RKO (cell line): Measurements from ENCODE around the gene NCOA4.
A peak's percentile ranks its signal among the peaks of the same experiment; 100 is the strongest.
"Not testable (repeated sequence)": the region's sequence is repeated elsewhere in the genome, so short reads cannot be mapped to it uniquely, and the experiment has no call there.

Experiments
- DNase-seq: peaks from one replicate; pipeline ENCODE4 v3.0.0-alpha.2; 2016; ENCODE audit warnings: low spot score

The NCOA4 gene

DNA sequence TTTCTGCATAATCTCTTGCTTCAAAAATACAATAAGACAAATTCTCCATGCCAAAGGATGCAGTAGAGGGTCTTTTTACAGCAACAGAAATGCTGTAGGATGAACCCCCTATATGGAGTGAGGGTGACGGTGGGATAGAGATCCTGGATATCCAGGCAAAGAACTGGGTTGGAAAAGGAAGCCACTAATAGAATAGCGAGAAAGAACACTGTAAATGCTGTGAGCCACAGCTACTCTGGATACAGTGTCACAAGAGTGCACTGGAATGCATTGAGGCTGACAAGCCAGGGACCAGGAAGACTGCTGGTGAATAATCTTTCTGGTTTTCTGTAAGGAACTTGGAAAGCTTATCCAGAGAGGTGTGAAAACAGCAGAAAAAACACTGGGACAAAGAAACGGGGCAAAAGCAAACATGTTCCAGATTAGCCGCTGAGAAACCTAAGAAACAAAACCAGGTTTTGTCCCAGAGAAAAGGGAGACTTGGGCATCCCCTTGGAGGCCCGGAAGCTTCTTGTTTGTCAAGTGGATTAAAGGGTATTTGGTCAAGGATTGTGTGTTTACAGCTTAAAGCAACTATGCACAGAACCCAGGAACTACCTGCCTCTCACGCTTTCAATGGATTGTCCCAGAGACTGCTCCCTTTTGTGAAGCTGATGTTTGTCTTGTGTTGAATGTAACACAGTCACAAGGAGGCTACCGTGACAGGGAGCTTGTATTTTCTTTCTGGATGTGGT lies 21.8 kb upstream of the NCOA4 start:
- DNase-seq: no peak

DNA sequence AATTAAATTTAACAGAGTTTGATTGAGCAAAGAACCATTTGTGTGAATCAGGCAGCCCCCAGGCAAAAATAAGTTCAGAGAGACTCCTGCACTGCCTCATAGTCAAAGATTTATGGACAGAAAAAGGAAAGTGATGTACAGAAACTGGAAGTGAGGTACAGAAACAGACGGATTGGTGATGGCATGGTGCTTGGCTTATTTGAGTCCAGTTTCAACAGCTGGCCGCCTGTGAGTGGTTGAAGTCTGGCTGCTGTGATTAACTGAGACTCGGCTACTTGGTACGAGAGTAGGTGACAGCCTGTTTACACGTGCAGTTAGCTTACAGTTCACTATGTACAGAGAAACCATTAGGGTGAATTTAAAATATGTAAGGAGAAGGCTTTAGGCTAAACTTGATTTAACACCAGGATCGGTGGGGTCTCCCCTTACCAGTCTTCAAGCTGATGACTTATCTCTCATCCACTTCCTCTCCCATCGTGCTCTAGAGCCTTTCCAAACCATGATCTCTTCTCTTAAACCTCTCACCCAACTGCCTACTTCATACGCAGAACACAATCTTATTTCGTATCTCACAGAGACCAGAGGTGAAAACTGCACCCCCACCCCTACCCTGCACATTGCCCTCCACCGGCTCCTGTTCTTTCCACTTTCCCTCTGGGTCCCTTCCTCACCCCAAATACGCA lies 20.7 kb upstream of the NCOA4 start:
- no peak for DNase-seq

DNA sequence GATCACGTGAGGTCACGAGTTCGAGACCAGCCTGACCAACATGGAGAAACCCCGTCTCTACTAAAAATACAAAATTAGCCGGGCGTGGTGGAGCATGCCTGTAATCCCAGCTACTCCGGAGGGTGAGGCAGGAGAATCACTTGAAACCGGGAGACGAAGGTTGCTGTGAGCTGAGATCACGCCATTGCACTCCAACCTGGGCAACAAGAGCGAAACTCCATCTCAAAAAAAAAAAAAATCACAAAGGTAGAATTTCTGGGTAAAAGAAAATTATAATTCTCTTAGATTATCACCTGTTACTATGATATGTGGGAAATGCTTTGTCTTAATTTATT lies 19.0 kb upstream of the NCOA4 start:
- DNase-seq: not testable (repeated sequence)

DNA sequence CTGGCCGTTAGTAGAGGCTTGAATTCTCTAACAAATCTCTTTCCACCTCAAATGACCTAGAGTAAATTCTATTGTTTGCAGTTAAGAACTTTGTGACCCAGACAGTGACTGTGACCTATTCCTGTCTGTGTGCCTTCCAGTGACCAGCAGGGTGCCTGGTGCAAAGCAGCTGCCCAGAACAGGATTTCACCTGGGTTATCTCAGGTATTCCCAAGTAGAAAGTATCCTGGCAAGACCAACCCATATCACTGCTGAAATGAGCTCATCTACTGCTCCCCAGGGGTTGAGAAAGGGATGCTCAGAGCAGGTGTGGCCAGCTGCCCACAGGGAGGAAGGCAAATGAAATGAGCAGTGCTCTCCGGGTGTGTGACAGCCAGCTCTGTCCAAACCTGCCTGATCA lies 17.7 kb upstream of the NCOA4 start:
- no peak for DNase-seq

DNA sequence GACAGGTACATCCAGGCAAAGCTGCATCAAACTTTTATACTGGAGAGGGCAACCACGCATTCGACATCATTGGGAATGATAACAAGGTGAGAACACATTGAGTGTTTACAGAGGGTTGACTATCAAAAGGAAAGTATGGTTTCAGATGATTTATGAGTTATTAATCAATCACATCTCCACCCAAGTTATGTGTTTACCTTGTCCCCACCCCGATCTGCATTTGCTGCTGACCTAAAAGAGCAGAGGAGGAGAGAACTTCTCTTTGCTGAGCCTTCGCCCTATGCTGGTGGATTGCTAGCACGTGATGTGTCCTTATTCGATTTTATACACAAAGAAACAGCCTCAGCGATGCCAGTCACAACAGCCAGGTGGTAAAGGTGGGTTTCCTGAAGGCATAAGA lies 15.8 kb upstream of the NCOA4 start, which contains the start of gene MSMB:
MSMB (minus strand) TSS at position 9 of the 400 bp plus-strand sequence. CDS start 32 bp downstream, outside the sequence.
- no peak for DNase-seq

DNA sequence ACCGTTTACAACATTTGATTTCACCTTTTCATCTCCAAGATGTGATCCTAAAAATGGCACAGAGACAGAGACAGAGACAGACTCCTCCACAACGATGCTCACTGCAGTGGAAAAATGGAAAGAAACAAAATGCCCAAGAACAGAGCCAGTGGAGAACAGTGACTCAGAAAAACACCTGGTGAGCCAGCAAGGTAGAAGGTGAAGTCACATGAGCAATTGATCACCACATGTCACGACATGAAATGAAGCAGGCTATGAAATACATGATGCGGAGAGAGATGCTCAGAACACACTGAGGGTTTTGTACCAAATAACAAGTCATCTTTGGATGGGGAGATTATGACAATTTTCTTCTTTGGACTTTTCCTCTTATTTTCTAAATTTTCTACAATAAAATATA lies 12.1 kb upstream of the NCOA4 start:
- no peak for DNase-seq

DNA sequence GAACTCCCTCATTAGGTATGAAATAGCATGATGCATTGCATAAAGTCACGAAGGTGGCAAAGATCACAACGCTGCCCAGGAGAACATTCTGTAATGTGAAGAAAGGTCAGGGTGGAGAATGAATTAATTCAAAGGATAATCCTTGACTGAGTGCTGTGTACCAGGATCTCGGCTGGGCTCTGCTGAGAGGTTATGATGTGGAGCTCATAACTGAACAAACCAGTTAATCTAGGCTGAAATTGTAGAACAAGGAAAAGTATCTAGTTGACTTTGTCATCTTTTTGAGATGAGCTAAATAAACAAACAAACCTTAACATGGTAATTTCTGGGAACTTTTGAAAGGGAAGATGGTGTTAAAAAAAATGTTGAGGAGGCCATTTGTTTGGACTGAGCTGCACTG lies 9.6 kb upstream of the NCOA4 start:
- no peak for DNase-seq

DNA sequence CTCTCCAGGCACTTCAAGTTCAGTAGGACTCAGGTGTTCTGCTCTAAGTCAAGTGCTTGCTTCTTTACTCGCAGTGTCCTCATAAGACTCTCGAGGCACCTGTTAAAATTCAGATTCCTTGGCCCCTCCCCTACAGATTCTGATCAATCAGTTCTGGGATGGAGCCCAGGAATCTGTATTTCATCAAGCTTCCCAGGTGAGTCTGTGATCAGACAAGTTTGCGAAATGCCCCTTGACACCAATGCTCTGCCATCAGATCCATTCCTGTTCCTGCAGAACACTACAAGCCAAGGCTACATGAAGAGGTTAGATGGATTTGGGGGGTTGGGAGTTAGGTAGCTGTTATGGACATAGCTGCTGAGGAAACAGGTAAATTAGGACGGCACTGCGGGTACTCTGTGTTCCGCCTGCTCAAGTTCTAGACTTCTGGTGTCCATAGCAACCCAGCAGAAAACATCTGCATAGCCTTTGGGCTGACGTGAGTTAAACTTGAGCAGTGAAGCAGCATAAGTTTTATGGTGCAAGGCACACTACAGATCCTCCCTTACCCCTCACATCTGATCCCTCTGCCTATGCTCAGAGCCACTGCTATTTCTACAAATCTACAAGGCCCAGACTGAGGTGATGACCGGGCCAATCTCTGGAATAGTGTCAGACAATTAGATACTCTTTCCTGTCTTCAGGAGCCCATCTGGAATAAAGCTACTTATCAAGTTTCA lies 6.8 kb upstream of the NCOA4 start:
- DNase-seq: no peak

DNA sequence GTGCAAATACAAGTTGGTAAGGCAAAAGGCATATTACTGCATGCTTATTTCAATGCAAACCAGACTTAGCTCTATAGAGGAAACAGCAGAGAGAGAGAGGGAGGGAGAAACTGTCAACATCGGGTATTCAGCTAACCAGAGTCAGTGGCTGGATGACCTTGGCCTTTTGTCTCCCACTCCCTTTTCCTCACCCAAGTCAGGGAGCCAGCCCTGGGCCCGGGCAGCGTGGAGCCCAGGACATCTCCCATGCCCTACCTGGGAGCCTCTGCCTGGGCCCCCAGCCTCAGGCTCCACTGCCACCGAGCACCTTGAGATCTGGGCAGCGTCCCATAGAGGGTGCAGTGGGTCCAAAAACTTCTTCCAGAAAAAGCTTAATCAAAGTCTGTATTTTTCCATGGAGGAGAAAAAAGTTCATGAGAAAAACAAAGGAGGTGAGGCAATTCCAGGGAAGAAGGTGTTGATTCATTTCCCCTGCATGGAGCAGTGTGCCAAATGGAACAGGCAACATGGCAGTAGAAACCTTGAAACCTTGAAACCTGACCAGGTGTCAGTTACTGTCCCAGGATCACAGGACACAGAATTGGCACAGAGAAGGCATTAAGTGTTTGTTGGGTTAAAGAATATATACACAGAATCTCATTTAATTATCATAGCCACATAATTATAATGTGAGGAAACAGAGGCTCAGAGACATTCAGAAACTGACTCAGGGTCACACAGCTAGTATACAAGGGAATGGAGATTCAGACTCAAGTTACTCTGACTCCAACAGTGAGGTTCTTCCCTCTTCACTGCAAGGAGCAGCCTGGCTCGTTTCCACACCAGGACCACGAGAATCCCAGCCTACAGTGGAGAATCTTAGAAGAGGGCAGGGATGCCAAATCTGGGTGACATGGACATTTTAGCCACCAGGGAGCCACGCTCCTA lies 5.8 kb upstream of the NCOA4 start:
- peak; percentile 35 for DNase-seq

DNA sequence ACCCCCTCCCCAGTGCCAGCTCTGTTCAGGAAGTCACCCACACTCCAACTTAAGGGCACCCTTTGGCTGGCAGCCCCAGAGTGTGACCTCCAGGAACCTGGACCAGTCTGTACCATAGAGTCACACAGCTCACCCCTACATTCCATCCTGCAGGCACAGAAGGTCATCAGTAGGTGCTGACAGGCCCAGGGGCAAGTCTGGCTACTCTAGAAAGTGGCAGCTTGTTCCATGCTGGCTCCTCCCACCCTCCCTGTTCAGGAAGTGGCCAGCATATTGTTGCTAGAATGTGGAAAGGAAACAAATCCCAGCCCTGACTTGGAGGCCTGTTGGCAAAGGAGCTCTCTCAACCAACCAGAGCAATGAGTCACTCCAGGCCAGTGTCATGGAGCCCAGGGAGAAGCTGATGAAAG lies 3.2 kb upstream of the NCOA4 start:
- DNase-seq: peak; percentile 64

DNA sequence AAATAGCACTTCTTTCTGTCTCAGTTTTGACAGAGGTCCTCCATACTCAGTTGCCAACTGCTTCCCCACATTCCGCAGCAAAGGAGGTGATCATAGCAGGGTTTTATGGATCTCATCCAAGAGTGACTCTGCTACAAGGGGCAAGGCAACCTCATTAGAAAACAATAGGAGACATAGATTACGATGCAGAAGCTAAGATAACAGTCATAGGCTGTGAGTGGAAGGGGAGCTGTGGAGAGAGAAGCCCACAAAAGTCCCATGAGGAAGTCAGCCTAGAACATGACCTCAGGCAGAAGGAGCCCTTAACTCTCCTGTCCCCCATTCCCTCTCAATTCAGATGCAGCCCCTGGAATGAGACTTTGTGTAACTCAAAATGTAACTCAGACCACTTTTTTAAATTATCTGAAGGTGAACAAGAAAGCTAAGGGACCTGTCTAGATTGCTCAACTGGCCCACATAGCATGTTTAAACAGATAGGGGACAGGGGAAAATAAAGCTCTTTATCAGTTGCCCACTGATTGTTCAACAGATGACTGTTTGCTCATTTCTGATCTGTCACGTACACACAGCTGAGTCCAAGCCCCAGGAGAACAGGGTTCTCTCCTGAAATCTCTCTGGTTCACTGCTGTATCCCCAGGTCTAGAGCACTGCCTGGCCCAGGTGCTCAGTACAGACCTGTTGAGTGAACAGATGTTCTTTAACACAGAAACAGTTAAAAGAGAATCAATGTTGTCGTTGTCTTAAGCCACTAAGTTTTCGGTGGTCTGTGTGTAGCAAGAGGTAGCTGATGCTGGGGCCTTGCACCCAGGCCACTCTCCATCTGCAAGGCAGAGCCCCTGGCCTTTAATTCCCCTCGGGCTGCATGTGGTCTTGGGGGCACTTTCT lies 1.5 kb upstream of the NCOA4 start:
- no peak for DNase-seq

DNA sequence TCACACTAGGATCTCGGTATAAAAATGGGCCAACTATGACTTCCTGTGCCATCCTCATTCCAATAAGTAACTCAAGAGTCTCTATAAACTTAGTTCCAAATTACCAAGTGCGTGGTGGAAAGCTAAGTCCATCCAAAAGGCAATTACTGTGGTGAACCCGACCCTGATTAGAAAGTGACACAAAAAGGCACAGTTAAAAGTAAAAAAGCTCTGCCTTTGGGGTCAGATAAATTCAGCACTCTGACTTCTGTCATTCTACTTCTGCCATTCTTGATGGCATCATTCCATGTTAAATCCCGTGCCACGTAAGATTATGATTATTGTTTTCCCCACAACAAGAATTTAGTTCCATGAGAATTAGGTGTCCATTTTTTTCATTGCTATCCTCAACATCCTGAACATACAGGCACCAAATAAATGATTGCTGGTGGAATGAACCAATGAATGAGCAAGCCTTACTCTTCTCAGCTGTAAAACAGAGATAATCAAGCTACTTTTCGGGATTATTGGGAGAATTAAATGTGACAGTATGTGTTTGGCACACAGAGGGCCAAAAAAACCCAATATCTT lies 877 bp downstream of the NCOA4 start:
- DNase-seq: peak; percentile 67

DNA sequence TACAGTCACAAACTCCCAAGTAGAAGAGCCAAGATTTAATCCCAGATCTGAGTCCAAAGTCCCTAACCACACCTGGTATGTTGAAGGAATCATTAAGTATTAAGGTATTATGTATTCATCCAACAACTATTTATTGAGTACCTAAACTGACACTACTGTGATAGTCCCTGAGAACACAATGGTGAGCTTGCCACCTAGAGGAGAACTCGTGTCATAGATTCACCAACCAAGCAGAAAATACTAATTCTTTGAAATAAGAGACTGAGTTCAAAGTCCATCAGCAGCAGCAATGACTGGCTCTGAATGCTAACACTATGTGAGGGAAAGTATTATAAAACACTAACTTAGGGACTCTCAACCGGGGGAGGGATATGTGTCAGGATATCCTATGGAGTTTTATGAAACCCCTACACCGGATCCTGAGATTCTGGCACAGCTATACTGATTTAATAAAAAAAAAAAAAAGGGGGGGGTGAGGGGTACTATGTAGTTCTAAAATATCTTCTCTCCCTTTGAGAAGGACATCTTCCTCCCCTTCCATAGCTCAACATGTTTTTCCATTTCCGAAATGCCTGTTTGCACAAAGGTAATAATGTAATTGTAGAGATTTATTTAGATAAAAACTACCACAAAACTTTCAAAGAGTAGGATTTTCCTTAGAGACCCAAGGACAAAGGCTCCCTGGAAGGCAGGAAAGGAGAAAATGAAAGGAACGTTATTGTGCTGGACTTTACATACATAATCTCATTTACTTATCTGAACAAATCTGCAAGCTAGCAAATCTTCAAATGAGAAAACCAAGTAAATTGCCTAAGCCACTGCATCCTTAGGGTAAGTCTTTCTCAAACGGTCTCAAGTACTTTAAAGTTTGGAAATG lies 1.6 kb downstream of the NCOA4 start:
- DNase-seq: peak; percentile 99

DNA sequence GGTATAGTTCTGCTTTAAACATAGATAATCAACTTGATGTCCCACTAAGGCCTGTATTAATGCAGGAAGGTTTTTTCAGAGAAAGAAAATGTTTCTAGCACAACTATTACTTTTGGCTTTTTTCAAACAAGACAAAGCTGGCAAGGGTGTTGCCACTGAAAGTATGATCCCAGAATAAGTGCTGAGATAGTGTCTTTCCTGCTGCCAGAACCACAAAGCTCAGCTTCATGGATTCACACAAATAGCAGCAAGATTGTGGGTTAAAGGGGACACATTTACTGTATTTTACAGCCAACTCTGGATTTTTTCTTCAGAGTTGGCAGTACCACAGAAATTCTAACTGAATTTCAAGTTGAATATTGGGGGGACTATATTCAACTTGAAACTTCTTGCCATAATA lies 4.3 kb downstream of the NCOA4 start:
- no peak for DNase-seq

DNA sequence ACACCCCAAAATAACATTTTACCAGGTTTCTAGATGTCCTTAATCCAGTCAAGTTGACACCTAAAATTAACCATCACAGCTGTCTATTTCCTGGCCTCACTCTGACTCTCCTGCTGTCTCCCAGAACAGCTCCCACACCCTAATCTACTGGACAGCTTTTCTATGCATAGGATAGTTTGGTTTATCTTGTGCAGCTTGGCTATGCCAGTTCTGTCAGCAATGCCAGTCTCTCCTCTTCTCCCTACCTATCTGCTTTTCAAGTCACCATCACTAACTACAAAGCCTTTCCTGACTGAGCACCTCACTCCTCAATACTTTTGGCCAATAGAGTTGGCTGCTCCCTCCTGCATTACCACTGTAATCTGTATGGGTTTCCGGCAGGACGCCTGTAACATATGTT lies 5.0 kb downstream of the NCOA4 start:
- DNase-seq: no peak

DNA sequence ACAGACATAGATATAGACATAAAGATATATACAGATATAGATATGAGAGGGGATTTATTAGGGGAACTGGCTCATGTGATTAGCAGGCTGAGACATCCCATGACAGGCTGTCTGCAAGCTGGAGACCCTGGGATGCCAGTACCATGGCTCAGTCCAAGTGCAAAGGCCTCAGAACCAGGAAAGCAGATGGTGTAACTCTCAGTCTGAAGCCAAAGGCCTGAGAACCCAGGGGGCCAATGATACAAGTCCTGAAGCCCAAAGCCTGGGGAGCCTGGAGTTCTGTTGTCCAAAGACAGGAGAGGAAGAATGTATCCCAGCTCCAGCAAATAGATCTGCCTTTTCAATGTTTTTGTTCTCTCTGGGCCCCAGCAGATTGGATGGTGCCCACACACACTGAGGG lies 5.5 kb downstream of the NCOA4 start:
- no peak for DNase-seq

DNA sequence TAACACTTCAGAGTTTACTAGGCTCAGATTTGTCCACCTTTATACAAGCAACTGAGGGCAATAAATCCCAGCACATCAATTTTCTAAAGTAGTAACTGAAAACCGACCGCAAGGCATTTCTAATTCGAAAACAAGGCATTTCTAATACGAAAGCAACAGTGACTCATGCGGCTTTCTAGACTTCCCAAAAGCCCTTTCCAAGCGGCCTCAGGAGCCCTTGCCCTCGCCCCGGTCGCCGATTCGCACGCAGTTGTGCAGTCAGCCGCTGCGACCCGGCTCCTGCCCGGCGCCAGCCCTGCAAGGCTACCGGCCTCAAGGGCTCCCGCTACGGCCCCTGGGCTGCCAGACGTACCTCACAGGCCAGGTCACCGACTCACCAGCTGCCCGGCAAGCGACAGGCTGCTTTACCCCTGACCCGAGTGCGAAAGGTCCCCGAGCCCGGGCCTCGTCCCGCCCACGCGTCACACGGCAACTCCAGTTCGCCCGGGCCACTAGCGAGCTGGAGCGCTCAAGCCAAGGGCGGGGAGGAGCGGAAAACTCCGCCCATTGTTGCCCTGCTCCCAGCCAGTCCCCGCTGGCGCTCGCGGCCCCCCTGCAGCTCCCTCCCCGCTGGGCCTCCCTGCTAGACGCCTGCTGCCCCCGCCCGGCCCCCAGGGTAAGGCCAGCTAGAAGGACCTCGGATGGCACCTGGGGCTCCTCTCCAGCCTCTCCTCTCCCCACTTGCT lies 7.3 kb downstream of the NCOA4 start:
- peak; percentile 98 for DNase-seq

DNA sequence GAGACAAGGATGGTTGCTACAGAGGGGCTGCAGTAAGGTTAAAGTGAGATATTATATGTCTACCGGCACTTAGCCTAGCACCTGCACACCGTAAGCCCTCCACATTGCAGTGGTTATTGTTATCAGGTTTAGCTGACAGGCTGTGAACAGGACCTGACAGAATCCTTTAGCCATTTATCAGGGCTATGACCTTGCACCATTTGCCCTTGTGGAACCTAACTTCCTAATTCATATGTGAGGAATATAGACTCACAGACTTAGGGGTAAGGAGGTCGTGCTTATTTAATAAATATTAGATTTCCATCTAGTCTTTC lies 10.1 kb downstream of the NCOA4 start:
- DNase-seq: no peak
